PC-9 (cell line): Measurements from ENCODE around the gene ATXN7L2.

Source experiments
- CTCF ChIP-seq: fragments of 200-600 bp; sonication (generic); conservative IDR thresholded peaks from 2 replicates; pipeline ENCODE4 v1.6.1; 2017; ENCODE audit warnings: mixed run types, antibody characterized with exemption, mild to moderate bottlenecking, moderate library complexity
- EZH2 ChIP-seq: fragments of 200-600 bp; sonication (generic); IDR thresholded peaks from 2 replicates; pipeline ENCODE4 v1.8.0; 2017; ENCODE audit warnings: antibody characterized with exemption, low read depth

- TF ChIP-seq CTCF (no peak), EZH2 (no peak)
Measured at GRCh38 chr1:109482242-109482641, 1.5 kb upstream of the ATXN7L2 start.
